Anterior cingulate cortex (tissue), 58 donors: ENCODE measurements around the gene RAD51C.
"Not testable (repeated sequence)": the region's sequence is repeated elsewhere in the genome, so short reads cannot be mapped to it uniquely, and the experiment has no call there.

Source experiments
- DNase-seq, 58 donors: peaks; one replicate each; lab custom pipeline; 2025; lab: John Stamatoyannopoulos, UW

The RAD51C gene

DNA sequence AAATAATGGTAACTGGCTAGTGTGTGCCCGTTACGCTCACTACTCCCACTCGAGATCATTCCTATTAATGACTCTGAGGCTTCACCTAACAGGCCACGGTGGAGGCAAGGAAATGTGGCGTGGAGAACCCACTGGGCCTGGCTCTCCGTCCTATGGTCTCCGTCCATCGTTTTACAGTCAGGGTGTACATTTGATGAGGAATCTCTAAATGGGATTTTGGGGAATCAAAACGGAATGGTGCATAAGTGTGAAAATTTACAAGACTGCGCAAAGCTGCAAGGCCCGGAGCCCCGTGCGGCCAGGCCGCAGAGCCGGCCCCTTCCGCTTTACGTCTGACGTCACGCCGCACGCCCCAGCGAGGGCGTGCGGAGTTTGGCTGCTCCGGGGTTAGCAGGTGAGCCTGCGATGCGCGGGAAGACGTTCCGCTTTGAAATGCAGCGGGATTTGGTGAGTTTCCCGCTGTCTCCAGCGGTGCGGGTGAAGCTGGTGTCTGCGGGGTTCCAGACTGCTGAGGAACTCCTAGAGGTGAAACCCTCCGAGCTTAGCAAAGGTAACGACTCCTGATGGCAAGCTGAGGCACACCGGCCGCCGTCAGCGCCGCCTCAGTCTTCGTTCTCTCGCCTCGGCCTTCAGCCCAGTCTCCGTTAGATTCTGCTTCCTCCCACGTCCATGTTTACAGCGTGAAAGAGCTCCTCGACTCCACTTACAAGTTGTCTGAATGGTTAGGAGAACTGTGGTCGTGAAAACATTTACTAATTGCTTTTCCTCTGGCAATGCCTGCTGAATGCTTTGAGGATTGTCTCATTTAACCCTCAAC lies at the start of gene RAD51C:
RAD51C (plus strand) TSS at position 364 of the 817 bp plus-strand sequence; CDS start at position 406, 42 bp downstream.
- peak in 57 of 58 donors; percentile 11 to 87 (median 72) for DNase-seq

DNA sequence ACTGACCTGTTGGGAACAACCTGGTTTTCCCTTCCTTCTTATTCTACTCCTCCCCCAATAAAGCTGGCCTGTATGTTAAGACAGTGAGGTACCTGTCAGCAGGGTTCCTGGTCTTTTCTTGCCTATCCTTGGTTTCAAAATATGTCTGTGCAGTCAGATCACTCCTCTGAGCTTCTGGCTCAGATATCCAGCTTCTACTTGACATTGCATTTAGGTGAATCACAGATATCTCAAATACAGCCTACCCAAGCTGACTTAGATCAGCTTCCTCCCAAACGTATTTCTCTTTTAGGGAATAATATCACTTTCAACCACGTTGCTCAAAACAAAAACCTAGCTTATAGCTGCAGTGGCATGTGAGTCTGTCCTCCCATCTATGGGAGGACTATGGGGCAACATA lies 49.3 kb upstream of the RAD51C start:
- DNase-seq = no peak

GRCh38 chr17:58648236-58648635 lies 44.2 kb upstream of the RAD51C start:
- no peak for DNase-seq

- DNase-seq = not testable (repeated sequence)
Observed at GRCh38 chr17:58657962-58658803, 34.2 kb upstream of the RAD51C start.

GRCh38 chr17:58658804-58659713 lies 33.3 kb upstream of the RAD51C start:
- DNase-seq = peak in 56 of 58 donors; percentile 7 to 89 (median 73)

- not testable (repeated sequence) for DNase-seq
Observed at GRCh38 chr17:58659714-58660084, 32.7 kb upstream of the RAD51C start.

GRCh38 chr17:58660621-58661020 lies 31.8 kb upstream of the RAD51C start:
- no peak for DNase-seq

DNA sequence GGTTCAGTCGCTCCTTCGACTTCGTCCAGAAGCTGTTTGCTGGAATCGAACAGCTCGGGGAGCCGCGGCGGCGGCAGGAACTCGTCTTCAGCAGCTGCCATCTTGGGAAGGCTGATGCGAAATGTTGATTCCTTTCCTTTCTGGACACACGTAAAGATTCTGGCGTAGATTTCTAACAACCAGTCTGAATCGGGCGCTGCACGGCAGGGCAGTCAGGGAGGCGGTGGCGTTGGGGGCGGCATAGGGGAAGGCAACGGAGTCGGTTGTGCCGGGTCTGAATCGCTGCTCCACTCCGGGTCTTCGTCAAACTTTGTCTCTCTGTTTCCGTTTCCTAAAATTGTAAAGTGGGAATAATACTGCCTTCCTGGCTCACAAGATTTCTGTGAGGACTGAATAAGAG lies 30.9 kb upstream of the RAD51C start:
- no peak for DNase-seq

DNA sequence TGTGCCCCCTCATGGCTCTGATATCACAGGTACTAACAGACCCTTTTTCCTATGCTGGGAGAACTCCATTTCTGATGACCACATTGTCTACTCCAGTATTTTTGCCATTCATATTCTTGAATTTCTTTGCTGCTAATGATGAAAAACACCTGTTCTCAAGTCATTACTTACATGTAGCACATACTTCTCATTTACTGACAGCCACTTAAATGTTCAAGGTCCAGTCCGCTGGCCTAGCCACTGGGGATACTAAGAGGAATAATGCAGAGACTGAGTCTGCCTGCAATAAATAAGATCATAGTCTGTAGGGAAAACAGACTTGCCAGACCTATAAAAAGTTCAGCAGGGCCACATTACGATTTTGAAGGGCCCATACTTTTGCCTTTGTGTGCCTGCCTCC lies 28.1 kb upstream of the RAD51C start:
- DNase-seq = no peak

DNA sequence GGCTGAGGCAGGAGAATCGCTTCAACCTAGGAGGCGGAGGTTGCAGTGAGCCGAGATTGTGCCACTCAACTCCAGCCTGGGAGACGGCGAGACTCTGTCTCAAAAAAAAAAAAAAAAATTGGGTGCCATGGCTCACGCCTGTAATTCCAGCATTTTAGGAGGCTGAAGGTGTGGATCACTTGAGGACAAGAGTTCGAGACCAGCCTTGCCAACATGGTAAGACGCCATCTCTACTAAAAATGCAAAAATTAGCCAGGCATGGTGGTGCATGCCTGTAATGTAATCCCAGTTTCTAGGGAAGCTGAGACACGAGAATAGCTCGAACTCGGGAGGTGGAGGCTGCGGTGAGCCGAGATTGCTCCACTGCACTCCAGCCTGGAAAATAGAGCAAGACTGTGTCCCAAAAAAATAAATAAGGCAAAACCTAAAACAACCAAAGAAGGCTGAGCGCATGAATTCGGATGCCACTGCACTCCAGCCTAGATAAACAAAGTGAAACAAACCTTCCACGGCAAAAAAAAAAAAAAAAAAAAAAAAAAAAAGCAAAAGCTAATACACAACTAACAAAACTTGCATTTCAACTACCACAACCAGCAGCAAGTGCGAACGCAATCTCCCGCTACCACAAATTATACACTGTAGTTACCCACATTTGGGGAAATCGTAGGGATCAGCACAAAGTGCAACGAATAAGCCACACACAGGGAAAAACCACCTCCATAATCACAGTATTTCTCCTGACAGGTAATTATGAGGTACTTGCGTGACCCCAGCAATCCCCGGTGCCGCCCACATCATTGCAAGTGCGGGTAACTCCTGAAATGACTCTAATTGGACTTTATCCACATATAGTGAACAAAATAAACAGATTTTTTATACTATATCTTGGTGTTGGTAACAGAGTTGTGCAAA lies 26.2 kb upstream of the RAD51C start:
- DNase-seq = no peak

DNA sequence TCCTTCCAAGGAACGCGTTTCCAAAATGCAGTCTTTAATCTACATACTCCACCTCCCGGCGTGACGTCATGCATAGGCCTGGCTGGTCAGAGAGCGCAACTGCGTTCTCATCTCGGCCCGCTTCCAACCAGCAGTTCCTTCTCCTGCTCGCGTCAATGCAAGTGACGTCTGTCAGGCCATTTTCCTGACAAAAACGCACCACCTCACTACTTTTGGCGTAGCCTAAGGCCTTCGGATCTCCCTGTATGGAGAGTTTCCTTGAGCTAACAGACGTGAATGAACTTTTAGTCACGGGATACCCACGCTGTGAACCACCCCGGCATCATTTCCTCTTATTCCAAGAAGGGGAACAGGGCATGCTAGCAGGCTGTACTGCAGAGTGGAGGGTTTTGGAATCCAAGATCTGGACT lies 25.5 kb upstream of the RAD51C start:
- peak in 44 of 58 donors; percentile 1 to 60 (median 23) for DNase-seq

DNA sequence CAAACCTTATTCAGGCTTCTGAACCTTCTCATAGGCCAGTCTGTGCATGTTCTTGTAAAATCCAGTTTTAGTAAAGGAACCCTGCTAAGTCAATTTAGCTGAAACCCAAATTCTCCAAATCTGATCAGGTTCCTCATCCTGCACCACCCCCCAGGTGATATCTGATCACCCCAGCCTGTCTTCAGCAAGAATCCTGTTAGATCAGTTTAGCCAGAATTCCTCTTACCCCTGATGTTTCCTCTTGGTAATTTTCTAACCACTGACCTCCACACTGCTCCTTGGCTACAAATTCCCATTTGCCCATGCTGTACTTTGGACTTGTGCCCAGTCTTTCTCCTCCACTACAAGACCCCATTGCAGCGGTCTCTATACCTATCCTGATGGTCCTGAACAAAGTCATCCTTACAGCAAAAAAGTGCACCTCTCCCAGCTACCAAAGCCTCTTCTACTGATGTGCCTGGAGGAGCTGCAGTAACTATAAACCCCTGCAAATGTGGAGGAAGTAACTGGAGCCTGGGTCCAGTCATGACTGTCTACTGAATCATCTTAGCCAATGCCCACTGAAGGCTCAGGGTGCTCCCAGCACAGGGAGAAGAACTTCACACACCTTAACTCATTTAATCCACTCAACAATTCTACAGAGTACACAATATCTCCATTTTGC lies 24.3 kb upstream of the RAD51C start:
- DNase-seq = no peak

DNA sequence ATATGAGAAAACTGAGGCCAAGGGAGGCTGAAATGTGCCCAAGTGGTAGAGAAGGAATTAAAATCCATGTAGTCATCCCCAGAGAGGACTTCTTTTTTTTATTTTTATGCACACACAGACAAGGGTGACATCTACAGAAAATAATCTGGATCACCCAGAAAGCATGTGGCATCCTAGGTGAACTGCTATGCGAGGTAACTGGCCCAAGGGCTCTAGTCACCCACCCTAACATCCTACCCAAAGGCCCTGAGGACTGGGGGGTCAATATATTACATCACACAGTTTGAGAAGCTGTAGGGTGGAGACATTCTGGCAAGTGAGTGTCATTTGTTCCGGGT lies 23.8 kb upstream of the RAD51C start:
- DNase-seq = no peak

DNA sequence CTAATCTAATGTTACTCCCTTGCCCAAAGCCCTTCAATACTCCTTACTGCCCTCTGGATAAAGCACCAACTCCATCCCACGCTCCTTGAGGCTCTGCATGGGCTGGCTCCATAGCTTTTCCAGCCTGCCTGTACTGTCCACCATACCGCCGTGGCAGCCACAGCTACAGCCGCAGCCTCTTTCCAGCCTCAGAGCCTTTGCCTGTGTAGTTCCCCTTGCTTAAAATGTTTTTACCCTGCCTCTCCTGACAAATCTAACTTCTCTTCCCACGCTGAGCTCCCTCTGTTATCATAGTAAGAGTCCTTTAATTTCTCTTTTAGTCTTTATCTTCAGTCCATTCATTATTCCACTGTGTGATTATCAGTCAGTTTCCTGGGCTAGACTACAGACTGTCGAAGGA lies 22.5 kb upstream of the RAD51C start:
- DNase-seq = no peak

- DNase-seq = no peak
Observed at GRCh38 chr17:58671969-58672368, 20.4 kb upstream of the RAD51C start.

GRCh38 chr17:58677194-58677880 lies 15.1 kb upstream of the RAD51C start:
- DNase-seq = no peak

DNA sequence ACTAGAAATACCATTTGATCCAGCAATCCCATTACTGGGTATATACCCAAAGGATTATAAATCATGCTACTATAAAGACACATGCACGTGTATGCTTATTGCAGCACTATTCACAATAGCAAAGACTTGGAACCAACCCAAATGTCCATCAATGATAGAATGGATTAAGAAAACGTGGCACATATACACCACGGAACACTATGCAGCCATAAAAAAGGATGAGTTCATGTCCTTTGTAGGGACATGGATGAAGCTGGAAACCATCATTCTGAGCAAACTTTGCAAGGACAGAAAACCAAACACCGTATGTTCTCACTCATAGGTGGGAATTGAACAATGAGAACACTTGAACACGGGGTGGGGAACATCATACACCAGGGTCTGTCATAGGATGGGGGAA lies 14.1 kb upstream of the RAD51C start:
- not testable (repeated sequence) for DNase-seq

- no peak for DNase-seq
Observed at GRCh38 chr17:58679263-58680037, 13.0 kb upstream of the RAD51C start.
